Activated B cell treated with CpG ODN at 0.5 μM for 24 hours (primary cell): ENCODE data around the gene PAXIP1. TPM values are rescaled to one million over a fixed set of nuclear protein-coding genes. Genes with fewer than 3 reads are reported as not detected.
A peak's percentile ranks its signal among the peaks of the same experiment; 100 is the strongest.

Experiments used
- ATAC-seq: fragments of 200-7000 bp; cut with Tn5 transposase; one replicate; pipeline ENCODE4 v1.10.0; 2021; ENCODE audit warnings: low read depth, mild to moderate bottlenecking, moderate library complexity
- CTCF ChIA-PET: fragments of 350-600 bp; sonication (Branson Sonifier 250); formaldehyde crosslinking; loops from one replicate; lab custom pipeline; 2021; ENCODE audit warnings: antibody characterized with exemption; lab: Charles Lee
- POLR2A ChIA-PET: fragments of 350-600 bp; sonication (Branson Sonifier 250); formaldehyde crosslinking; loops from one replicate; lab custom pipeline; 2021; ENCODE audit warnings: antibody characterized with exemption; lab: Charles Lee
- DNase-seq: peaks from one replicate; pipeline ENCODE4 v3.0.0; 2022
- H3K27ac Mint-ChIP-seq: one replicate; pipeline ENCODE4 v1.8.0; 2020; ENCODE audit warnings: mixed read lengths
- H3K27me3 Mint-ChIP-seq: one replicate; pipeline ENCODE4 v1.8.0; 2021; ENCODE audit warnings: mixed read lengths
- H3K36me3 Mint-ChIP-seq: one replicate; pipeline ENCODE4 v1.8.0; 2021; ENCODE audit warnings: low read depth, mixed read lengths
- H3K4me1 Mint-ChIP-seq: one replicate; pipeline ENCODE4 v1.8.0; 2021; ENCODE audit warnings: mixed read lengths
- H3K4me3 Mint-ChIP-seq: one replicate; pipeline ENCODE4 v1.8.0; 2020; ENCODE audit warnings: mild to moderate bottlenecking, mixed read lengths
- H3K9me3 Mint-ChIP-seq: one replicate; pipeline ENCODE4 v1.8.0; 2020; ENCODE audit warnings: mixed read lengths
- intact Hi-C: fragments of 100-400 bp; cut with micrococcal nuclease; formaldehyde crosslinking; loops from one replicate; pipeline ENCODE4 v1.15.1; 2024
- total RNA-seq: library from RNA; stranded (reverse); gene quantifications from 2 replicates; pipeline ENCODE4 v1.2.3, GENCODE V29; 2022
- TF ChIP-seq, protein P1 (sequence below): fragments of 200-600 bp; IDR thresholded peaks from one replicate; pipeline ENCODE4 v1.8.0; 2022; ENCODE audit warnings: antibody characterized with exemption, mild to moderate bottlenecking

Gene PAXIP1
- total RNA-seq, 1 donor from 2014 or later, result 15.2 TPM

DNA sequence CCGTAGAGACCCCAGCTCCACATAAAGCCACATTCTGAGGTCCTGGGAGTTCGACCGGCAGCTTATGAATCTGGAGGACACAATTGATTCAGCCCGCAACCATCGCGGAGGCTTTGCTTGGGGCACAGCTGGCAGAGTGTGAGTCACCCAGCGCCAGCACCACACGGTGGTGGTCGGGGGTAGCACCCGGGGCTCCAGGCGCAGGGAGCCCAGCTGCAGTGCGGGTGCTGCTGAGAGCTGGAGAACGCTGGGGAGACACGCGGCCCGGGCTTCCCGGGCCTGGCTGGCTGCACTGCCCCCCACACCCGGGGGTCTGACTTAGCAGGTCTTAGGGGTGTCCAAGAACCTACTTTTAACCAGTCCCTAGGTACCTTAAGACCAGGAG lies 87.9 kb downstream of the PAXIP1 start:
- intact Hi-C loops, result loop anchor here (5.0 kb wide), 3 partner anchors 37 to 682 kb away; no protein-coding TSS in a partner anchor
- TF ChIP-seq, protein P1, sequence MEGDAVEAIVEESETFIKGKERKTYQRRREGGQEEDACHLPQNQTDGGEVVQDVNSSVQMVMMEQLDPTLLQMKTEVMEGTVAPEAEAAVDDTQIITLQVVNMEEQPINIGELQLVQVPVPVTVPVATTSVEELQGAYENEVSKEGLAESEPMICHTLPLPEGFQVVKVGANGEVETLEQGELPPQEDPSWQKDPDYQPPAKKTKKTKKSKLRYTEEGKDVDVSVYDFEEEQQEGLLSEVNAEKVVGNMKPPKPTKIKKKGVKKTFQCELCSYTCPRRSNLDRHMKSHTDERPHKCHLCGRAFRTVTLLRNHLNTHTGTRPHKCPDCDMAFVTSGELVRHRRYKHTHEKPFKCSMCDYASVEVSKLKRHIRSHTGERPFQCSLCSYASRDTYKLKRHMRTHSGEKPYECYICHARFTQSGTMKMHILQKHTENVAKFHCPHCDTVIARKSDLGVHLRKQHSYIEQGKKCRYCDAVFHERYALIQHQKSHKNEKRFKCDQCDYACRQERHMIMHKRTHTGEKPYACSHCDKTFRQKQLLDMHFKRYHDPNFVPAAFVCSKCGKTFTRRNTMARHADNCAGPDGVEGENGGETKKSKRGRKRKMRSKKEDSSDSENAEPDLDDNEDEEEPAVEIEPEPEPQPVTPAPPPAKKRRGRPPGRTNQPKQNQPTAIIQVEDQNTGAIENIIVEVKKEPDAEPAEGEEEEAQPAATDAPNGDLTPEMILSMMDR, result no peak
- ATAC-seq (no peak), DNase-seq (no peak)
- ChIA-PET CTCF (interaction anchor here (1.5 to 3.6 kb wide), 4 partner anchors 12 to 684 kb away, joined by 7 to 25 read pairs (median 12); no protein-coding TSS in a partner anchor), POLR2A (interaction anchor here (1.2 kb wide), 1 partner anchor 13 kb away, joined by 4 read pairs; no protein-coding TSS in a partner anchor)
- Mint-ChIP-seq H3K9me3 (peaks cover 6% of the 10 kb centered on the region), H3K4me1 (peaks cover 3% of the 10 kb centered on the region), H3K36me3 (no peaks in the 10 kb centered on the region), H3K27me3 (peaks cover 25% of the 10 kb centered on the region), H3K27ac (no peak overlapping the region), H3K4me3 (no peak overlapping the region)

GRCh38 chr7:154914308-154914995 lies 88.5 kb downstream of the PAXIP1 start:
- DNase-seq (no peak), ATAC-seq (no peak)
- H3K9me3 Mint-ChIP-seq, result peaks cover 6% of the 10 kb centered on the region
- no peaks in the 10 kb centered on the region for H3K36me3 Mint-ChIP-seq
- H3K4me1 Mint-ChIP-seq, result peaks cover 3% of the 10 kb centered on the region
- no peak overlapping the region for H3K4me3 Mint-ChIP-seq
- ChIA-PET POLR2A (interaction anchor here (1.2 kb wide), 1 partner anchor 13 kb away, joined by 4 read pairs; no protein-coding TSS in a partner anchor), CTCF (interaction anchor here (0.8 to 3.6 kb wide), 8 partner anchors 7 to 684 kb away, joined by 3 to 25 read pairs (median 6); no protein-coding TSS in a partner anchor)
- intact Hi-C loops, result loop anchor here (5.0 kb wide), 3 partner anchors 38 to 683 kb away; no protein-coding TSS in a partner anchor
- H3K27me3 Mint-ChIP-seq, result peaks cover 25% of the 10 kb centered on the region
- H3K27ac Mint-ChIP-seq, result no peak overlapping the region
- TF ChIP-seq, protein P1, result no peak

DNA sequence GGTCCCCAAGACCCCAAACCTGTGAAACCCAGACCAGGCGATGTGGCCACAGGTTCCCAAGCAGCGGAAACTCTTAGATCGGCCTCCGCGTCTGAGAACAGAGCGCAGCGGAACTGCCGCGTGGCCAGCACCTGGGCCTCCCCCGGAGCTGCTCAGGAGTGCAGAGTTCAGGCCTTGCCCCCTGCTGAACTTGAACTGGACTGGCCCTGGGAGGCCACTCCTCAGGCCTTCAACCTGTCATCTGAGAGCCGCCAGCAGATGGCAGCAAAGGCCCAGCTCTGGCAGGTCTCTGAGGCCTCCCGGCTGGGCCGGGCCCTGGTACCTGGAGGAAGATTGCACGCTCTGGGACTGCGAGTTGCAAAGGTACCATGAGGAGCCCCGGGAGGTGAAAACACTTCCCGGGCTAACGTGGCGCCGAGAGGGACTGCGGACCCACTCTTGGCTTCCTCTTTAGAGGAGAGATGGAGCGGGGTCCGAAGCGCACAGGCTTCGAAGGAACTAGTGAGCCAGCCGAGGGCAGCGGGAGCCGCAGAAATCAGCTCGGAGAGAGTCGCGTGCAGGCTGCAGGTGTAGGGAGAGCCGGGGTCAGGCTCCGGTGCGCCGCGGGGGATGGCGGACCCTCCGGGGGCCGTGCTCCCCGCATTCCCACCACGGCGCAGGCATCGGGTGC lies 89.2 kb downstream of the PAXIP1 start:
- Mint-ChIP-seq H3K36me3 (no peaks in the 10 kb centered on the region), H3K27ac (no peak overlapping the region), H3K27me3 (peaks cover 25% of the 10 kb centered on the region), H3K4me3 (peak overlapping the region; percentile 84), H3K4me1 (peaks cover 3% of the 10 kb centered on the region), H3K9me3 (peaks cover 6% of the 10 kb centered on the region)
- POLR2A ChIA-PET, result interaction anchor here (0.7 to 1.2 kb wide), 2 partner anchors 14 kb away, joined by 3 to 4 read pairs; no protein-coding TSS in a partner anchor
- TF ChIP-seq, protein P1, result peak; percentile 26
- CTCF ChIA-PET, result interaction anchor here (0.8 to 3.6 kb wide), 10 partner anchors 8 to 685 kb away, joined by 3 to 25 read pairs (median 4); no protein-coding TSS in a partner anchor
- DNase-seq (peak; percentile 86), ATAC-seq (peak; percentile 94)
- intact Hi-C loops, result loop anchor here (1.0 to 5.0 kb wide), 6 partner anchors 39 to 855 kb away; no protein-coding TSS in a partner anchor

DNA sequence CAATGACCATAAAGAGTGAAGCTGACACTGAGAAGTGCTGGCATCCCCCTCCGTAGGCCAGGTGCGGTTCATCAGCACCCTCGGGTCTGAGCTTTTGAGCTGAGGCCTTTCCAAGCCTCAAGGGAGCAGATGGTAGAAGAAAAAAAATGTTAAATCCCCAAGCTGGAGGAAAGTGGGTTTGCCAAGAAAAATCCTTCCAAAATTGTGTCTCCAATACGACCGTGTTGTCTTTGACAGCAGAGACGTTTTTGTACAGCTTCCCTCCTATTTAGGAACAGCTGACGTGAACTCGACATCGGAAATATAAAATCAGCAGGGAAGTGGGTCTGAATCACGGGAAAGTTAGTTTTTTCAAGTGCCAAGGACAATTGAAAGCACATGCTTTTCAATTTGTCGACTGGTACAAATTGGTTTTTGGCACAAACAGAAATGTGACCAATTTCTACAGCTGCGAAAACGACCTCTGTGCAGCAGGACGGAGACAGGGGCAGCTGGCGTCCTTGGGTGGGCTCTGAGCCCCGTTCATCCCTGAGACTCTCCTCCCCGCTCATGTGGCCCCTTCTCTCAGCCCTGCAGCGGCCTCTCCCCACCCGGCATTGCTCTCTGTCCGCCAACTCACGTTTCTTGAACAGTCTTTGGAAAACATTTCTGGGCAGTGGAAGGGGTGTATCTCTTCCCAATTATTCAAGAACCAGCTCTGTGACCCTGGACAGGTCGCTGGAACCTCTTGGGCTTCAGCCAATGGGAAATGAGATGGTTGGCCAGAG lies 89.9 kb downstream of the PAXIP1 start:
- POLR2A ChIA-PET, result interaction anchor here (0.6 to 0.7 kb wide), 3 partner anchors 15 to 1993 kb away, joined by 3 to 7 read pairs (median 3); no protein-coding TSS in a partner anchor
- DNase-seq (no peak), ATAC-seq (no peak)
- CTCF ChIA-PET, result interaction anchor here (0.8 to 3.6 kb wide), 9 partner anchors 9 to 686 kb away, joined by 3 to 25 read pairs (median 6); no protein-coding TSS in a partner anchor
- TF ChIP-seq, protein P1, result no peak
- intact Hi-C loops, result loop anchor here (1.0 to 5.0 kb wide), 6 partner anchors 39 to 855 kb away; no protein-coding TSS in a partner anchor
- Mint-ChIP-seq H3K4me3 (no peak overlapping the region), H3K36me3 (no peaks in the 10 kb centered on the region), H3K4me1 (peaks cover 3% of the 10 kb centered on the region), H3K9me3 (peaks cover 6% of the 10 kb centered on the region), H3K27me3 (peaks cover 27% of the 10 kb centered on the region), H3K27ac (no peak overlapping the region)
